ENCODE data around the gene GNL1. TPM values are rescaled to one million over a fixed set of nuclear protein-coding genes. Genes with fewer than 3 reads are reported as not detected.

The GNL1 gene
- total and polyA plus RNA-seq, 2 of the 8 experiments (the other 6 are each of a cell fraction or from before 2014, with no cell fraction given) = 42.4 to 67.8 TPM

DNA sequence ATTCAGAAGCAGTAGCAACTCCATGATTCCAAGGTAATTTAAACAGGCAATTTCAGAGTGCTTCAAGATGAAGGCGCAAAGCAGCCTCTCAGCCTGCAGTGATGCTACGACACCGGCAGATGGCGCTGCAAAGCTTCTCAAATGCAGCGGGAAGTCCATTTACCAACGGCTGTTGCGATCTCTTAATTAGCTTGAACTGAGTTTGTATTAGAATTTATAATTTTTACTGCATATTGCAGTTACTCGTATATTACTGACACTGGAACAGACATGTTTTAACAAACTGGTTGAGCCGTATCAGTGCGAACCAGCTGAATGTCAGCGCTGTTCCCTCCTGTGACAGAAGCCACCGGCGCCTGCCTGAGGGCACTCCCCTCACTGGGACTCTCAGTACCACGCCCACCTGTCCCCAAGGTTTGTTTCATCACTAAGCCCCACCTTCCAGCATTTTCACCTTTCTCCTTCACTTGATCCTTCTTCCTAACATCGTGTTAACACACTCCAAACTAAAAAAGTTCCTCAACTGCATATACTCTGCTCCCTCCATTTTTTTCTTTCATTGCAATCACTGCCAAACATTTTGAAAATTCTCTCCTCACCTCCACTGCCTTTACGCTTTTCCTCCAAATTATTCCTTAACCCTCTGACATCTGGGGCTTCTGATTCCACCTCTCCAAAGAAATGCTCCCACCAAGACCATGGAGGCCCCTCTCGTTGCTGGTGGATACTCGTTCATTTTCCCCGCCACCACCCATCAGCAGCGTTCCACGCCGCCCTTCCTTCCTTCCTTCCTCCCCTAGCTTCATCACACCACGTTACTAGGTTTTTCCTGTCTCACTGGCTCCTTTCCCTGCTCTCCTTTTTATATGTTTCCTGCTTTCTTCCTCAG lies 14.5 kb downstream of the GNL1 start (continued):
- peak in 1 of 2 experiments; percentile 33; a peak in 1 of 3 replicates for TF ChIP-seq POLR2A (IDR thresholded peaks at IDR 0.05; ENCODE audit: control extremely low read depth in 1 of 2, low read depth in 2 of 2, low read length in 2 of 2)
- TF ChIP-seq CREB1 (IDR thresholded peaks at IDR 0.05) = peak; percentile 66
- TF ChIP-seq CHD2 (IDR thresholded peaks at IDR 0.05; ENCODE audit: low read length) = 0 out of 2 replicates have a peak, but pooled peaks have one; percentile 18
- TF ChIP-seq YY1 (IDR thresholded peaks at IDR 0.05; ENCODE audit: low read depth, low read length) = peak; percentile 61; the same call in 1 of the 2 replicates
- TF ChIP-seq MAFK (IDR thresholded peaks at IDR 0.05; ENCODE audit: low read depth, low read length) = no peak
- TF ChIP-seq RAD21 (IDR thresholded peaks at IDR 0.05 in 1 of 2, conservative IDR thresholded peaks at IDR 0.05 in 1 of 2; ENCODE audit: low read depth in 2 of 2, low read length in 2 of 2) = peak; percentile 52 to 65

All from H1 (cell line).